Dermis microvascular lymphatic vessel endothelial cell (primary cell): ENCODE data around the gene S100A1. TPM values are rescaled to one million over a fixed set of nuclear protein-coding genes. Genes with fewer than 3 reads are reported as not detected.
"Not testable (repeated sequence)": the region's sequence is repeated elsewhere in the genome, so short reads cannot be mapped to it uniquely, and the experiment has no call there.

Experiments
- DNase-seq, 2 donors: peaks; one replicate each; pipeline versions ENCODE4 v3.0.0 to v3.0.0-alpha.2; 2010; ENCODE audit warnings: low read depth in 2 of 2
- total RNA-seq: library from RNA; depleted of rRNA; stranded (reverse); fragments of >200 nt; gene quantifications from 2 replicates; pipeline ENCODE4 v1.2.1, GENCODE V29; 2014

S100A1 gene
- total RNA-seq, 1 donor from 2014 or later: not detected

- DNase-seq: peak in 1 of 2 donors; percentile 8
These were observed 24.7 kb downstream of the S100A1 start for GRCh38 chr1:153652805-153653500.

DNA sequence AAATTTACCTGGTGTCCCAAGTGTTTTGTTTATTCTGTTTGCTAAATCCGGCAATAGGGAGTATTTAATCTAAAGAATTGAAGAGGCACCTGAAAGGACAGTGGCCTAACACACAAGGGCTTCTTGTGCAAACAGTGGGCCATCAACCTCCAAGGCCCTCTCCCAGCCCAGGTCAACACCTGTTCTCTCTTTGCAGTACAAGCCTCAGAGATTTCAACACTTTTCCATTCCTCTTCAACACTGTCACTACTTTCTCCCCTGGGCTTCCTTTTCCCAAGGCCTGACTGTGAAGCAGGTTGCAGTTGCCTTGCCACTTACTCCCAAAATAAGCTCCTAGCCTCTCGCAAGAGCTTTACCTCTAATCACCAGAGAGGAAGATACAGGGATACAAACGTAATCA is 27.1 kb downstream of the S100A1 start:
- no peak for DNase-seq

DNA sequence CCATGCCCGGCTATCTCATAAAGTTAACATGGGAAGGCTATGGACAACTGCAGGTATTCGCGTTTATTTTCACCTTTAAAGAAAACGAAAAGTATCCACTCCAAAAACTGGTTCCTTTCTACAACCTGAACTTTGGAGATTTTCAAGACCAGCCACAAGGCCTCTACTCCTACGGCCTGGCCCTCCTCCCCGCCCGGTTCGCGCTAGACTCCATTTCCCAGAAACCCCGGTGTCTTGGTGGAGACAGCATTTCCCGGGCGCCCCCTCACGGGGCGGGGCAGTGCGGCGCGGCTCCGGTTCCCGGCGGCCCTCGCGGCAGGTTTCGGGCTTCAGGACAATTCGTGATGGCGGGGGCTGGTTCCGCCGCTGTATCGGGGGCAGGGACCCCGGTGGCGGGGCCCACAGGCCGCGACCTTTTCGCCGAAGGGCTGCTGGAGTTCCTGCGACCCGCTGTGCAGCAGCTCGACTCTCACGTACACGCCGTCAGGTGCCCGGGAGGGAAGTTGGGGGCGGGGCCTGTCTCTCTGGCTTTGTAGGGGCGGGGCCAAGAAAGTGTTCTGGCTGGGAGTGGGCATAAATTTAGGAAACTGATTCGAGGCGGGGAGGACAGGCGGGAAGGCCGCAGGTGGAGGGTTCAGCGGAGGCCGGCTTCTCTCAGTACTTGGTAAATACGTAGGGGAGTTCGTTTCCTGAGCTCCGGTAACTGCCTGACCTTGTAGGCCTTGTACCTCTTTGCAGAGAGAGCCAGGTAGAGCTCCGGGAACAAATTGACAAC is 30.4 kb downstream of the S100A1 start, which contains the start of gene SNAPIN:
SNAPIN (plus strand) TSS at position 304 of the 775 bp plus-strand sequence; CDS start at position 345, 41 bp downstream.
- peak in 1 of 2 donors; percentile 67 for DNase-seq

- no peak for DNase-seq
These were observed 30.9 kb downstream of the S100A1 start for GRCh38 chr1:153659175-153659534.

- no peak for DNase-seq
These were observed 31.4 kb downstream of the S100A1 start for GRCh38 chr1:153659656-153660055.

DNA sequence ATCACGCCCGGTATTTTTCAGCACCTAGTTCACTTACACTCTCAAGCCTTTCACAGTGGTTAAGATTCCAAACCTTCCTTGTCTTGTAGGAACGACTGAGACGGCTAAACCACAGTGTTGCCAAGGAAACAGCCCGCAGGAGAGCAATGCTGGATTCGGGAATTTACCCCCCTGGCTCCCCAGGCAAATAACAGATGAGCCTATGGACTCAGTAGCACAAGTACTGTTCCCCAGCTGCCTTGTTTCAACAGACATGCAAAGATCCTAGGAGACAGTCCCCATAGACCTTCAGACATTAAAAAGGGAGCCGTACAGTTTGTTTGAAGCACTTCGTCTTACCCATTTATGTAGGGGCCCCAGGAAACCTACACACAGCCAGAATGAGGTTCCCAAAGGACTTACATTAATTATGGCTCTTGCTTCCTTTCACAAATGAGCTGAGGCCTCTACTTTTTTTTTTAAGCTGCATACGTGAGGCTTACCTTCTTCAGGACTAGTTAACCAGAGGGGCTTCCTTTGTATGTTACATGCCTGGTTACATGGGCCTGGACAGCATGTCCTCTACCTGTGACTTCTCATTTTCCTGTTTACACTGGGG is 33.0 kb downstream of the S100A1 start:
- no peak for DNase-seq

GRCh38 chr1:153662269-153662668 is 34.0 kb downstream of the S100A1 start:
- no peak for DNase-seq

GRCh38 chr1:153663211-153663610 is 35.0 kb downstream of the S100A1 start:
- DNase-seq: no peak

GRCh38 chr1:153667439-153667838 is 39.2 kb downstream of the S100A1 start:
- DNase-seq: no peak

DNA sequence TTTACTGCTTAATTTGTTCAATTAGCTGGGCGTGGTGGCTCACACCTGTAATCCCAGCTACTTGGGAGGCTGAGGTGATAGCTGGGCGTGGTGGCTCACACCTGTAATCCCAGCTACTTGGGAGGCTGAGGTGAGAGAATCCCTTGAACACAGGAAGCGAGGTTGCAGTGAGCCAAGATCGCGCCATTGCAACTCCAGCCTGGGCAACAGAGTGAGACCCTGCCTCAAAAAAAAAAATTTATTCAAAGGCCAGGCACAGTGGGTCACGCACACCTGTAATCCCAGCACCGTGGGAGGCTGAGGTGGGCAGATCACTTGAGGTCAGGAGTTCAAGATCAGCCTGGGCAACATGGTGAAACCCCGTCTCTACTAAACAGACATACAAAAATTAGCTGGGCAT is 40.4 kb downstream of the S100A1 start:
- not testable (repeated sequence) for DNase-seq

DNA sequence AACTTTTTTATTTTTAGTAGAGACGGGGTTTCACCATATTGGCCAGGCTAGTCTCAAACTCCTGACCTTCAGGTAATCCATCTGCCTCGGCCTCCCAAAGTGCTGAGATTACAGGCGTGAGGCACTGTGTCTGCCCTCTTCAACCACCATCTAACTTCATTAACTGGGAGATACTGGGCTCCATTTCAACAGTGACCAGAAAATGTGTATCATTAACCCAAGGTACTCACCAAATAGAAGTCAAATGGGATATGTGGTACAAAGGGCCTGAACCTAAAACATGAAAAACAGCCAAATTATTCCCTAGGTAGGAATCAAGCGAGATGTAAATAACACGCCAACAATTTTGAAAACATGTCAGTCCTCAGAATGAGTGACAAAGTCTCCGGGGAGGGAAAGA is 41.4 kb downstream of the S100A1 start:
- no peak for DNase-seq

DNA sequence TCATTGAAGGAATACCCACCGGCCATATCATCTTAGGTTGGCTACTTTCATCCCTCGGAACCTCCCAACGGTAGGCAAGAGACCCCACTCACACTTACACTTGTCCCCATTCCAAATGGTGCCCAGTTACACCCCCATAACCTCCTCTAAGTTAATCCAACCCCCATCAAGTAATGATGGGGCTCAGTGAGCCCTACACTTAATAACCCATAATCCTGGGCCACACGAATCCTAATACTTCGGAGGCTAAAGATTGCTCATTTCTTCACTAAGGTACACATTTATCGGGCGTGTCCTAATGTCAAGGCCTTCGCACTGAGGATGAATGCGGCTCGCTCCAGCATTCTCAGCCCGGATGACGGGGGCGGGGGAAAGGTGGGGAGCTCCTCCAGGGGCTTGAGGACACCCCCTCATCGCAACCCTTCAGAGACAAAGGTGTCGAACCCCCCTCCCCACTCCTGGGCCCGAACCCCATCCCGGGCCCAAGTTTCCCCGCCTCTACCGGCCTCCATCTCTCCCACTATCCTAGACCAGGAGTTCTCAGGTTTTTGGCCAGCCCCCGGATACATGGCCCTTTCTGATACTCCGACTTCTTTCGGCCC is 42.1 kb downstream of the S100A1 start:
- DNase-seq: peak in 1 of 2 donors; percentile 22

- DNase-seq: peak; percentile 100
These were observed 42.8 kb downstream of the S100A1 start, which contains the start of gene ILF2 for GRCh38 chr1:153670859-153671627. Gene ILF2 (minus strand): TSS chr1:153670993. CDS start chr1:153670922, 71 bp downstream.

- not testable (repeated sequence) for DNase-seq
These were observed 43.6 kb downstream of the S100A1 start for GRCh38 chr1:153671628-153672353.

DNA sequence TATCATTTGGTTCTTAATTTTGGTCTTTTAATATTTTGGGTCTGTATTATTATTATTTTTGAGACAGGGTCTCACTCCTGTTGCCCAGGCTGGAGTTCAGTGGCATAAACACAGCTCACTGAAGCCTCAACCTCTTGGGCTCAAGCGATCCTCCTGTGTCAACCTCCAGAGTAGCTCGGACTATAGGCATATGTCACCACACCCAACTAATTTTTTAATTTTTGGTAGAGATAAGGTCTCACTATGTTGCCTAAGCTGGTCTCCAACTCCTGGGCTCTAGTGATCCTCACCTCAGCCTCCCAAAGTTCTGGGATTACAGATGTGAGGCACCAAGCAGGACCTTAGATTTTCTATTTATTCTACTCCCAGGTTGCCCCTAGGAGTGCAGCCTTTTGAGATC is 45.3 kb downstream of the S100A1 start:
- DNase-seq: no peak

GRCh38 chr1:153677718-153678518 is 49.7 kb downstream of the S100A1 start:
- peak in 1 of 2 donors; percentile 72 for DNase-seq

DNA sequence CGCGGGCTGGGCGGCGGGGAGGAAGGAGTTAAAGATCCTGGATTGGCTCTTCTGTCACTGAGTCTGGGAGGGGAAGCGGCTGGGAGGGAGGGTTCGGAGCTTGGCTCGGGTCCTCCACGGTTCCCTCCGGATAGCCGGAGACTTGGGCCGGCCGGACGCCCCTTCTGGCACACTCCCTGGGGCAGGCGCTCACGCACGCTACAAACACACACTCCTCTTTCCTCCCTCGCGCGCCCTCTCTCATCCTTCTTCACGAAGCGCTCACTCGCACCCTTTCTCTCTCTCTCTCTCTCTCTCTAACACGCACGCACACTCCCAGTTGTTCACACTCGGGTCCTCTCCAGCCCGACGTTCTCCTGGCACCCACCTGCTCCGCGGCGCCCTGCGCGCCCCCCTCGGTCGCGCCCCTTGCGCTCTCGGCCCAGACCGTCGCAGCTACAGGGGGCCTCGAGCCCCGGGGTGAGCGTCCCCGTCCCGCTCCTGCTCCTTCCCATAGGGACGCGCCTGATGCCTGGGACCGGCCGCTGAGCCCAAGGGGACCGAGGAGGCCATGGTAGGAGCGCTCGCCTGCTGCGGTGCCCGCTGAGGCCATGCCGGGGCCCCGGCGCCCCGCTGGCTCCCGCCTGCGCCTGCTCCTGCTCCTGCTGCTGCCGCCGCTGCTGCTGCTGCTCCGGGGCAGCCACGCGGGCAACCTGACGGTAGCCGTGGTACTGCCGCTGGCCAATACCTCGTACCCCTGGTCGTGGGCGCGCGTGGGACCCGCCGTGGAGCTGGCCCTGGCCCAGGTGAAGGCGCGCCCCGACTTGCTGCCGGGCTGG is 50.5 kb downstream of the S100A1 start, which contains the start of gene NPR1:
NPR1 (plus strand) TSS at position 170 of the 818 bp plus-strand sequence; CDS start at position 591, 421 bp downstream.
- peak in 1 of 2 donors; percentile 42 for DNase-seq

- DNase-seq: peak in 1 of 2 donors; percentile 53
These were observed 51.3 kb downstream of the S100A1 start for GRCh38 chr1:153679337-153680119.
